Mesothelial cell of epicardium (in vitro differentiated cells): ENCODE measurements around the gene VPS18. TPM values are rescaled to one million over a fixed set of nuclear protein-coding genes. Genes with fewer than 3 reads are reported as not detected.
A peak's percentile ranks its signal among the peaks of the same experiment; 100 is the strongest.

ENCODE experiments used
- DNase-seq, 2 experiments: peaks; one replicate each; pipeline ENCODE4 v3.0.0; 2021; ENCODE audit warnings: low spot score in 2 of 2; ENCODE audit not compliant: unreplicated experiment in 2 of 2
- H3K27ac Mint-ChIP-seq: 2 replicates; pipeline ENCODE4 v1.8.0; 2021; ENCODE audit warnings: mixed read lengths
- H3K27me3 Mint-ChIP-seq: 2 replicates; pipeline ENCODE4 v1.8.0; 2021; ENCODE audit warnings: low read depth, mixed read lengths
- H3K36me3 Mint-ChIP-seq: 2 replicates; pipeline ENCODE4 v1.8.0; 2021; ENCODE audit warnings: mixed read lengths
- H3K4me1 Mint-ChIP-seq: 2 replicates; pipeline ENCODE4 v1.8.0; 2021; ENCODE audit warnings: mixed read lengths
- H3K4me3 Mint-ChIP-seq: 2 replicates; pipeline ENCODE4 v1.8.0; 2021; ENCODE audit warnings: mild to moderate bottlenecking, moderate library complexity, mixed read lengths
- H3K9me3 Mint-ChIP-seq: 2 replicates; pipeline ENCODE4 v1.8.0; 2021; ENCODE audit warnings: mixed read lengths
- CTCF ChIP-seq: fragments of 200-600 bp; sonication (generic); IDR thresholded peaks from one replicate; pipeline ENCODE4 v1.5.0; 2021; ENCODE audit warnings: antibody characterized with exemption; ENCODE audit not compliant: unreplicated experiment
- total RNA-seq: library from RNA; stranded (reverse); gene quantifications from 3 replicates; pipeline ENCODE4 v1.2.1, GENCODE V29; 2021

VPS18 gene
- total RNA-seq, 1 donor from 2014 or later = 30.1 TPM

- H3K27me3 Mint-ChIP-seq = peaks cover 92% of the 10 kb centered on the region
- H3K27ac Mint-ChIP-seq = no peak overlapping the region
- peak overlapping the region; percentile 15 for H3K4me3 Mint-ChIP-seq
- H3K9me3 Mint-ChIP-seq = no peaks in the 10 kb centered on the region
- H3K4me1 Mint-ChIP-seq = peaks cover 38% of the 10 kb centered on the region
- no peaks in the 10 kb centered on the region for H3K36me3 Mint-ChIP-seq
- TF ChIP-seq CTCF = no peak
- DNase-seq = no peak
Observed at GRCh38 chr15:40925495-40925862, 31.2 kb downstream of the VPS18 start.

DNA sequence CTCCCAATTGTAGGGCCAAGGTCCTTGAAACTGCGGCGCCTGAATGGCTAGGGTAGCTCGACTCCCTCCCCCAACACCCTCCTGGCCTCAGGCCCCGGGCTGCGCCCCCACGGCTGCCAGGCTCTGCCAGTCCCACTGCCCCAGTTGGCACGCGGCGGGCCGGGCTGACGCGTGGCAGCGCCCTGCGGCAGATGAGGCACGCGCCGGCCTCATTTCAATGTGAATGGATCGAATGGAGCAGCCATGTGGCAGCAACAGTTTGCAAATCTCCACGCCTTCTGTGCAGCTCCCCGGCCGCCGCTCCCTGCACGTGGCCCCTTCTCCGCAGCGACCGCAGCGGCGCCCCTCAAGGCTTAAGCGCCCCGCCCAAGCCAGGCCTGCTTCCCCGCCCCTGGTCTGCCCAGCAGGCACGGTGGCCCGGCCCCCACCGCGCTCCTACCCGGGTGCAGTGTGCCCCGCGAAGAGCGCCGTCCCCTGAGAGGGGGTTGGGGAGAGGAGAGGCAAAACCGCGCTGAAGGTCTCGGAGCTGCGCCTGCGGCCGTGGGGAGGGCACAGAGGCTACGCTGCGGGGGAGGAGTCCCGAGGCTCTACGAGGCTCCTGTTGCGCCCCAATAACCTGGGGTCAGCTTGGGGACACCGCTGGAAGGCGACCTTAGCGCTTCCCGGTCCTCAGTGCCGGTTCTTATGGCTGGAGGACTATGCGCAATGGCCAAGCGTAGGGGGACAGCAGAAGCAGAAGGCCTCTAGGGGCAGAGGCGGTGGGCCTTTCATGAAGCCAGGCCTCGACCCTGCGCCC lies 31.8 kb downstream of the VPS18 start:
- H3K27me3 Mint-ChIP-seq = peaks cover 92% of the 10 kb centered on the region
- peak in 1 of 2 experiments; percentile 54 for DNase-seq

GRCh38 chr15:40926659-40927494 lies 32.6 kb downstream of the VPS18 start:
- no peak for TF ChIP-seq CTCF
- H3K9me3 Mint-ChIP-seq = no peaks in the 10 kb centered on the region
- H3K4me3 Mint-ChIP-seq = peak overlapping the region; percentile 41
- peaks cover 45% of the 10 kb centered on the region for H3K4me1 Mint-ChIP-seq
- H3K36me3 Mint-ChIP-seq = no peaks in the 10 kb centered on the region
- H3K27me3 Mint-ChIP-seq = peaks cover 98% of the 10 kb centered on the region
- H3K27ac Mint-ChIP-seq = no peak overlapping the region
- DNase-seq = no peak

More for the DNA sequence above, 31.8 kb downstream of the VPS18 start:
- Mint-ChIP-seq H3K9me3 (no peaks in the 10 kb centered on the region), H3K4me1 (peaks cover 43% of the 10 kb centered on the region), H3K27ac (no peak overlapping the region), H3K36me3 (no peaks in the 10 kb centered on the region), H3K4me3 (peak overlapping the region; percentile 15)
- no peak for TF ChIP-seq CTCF

DNA sequence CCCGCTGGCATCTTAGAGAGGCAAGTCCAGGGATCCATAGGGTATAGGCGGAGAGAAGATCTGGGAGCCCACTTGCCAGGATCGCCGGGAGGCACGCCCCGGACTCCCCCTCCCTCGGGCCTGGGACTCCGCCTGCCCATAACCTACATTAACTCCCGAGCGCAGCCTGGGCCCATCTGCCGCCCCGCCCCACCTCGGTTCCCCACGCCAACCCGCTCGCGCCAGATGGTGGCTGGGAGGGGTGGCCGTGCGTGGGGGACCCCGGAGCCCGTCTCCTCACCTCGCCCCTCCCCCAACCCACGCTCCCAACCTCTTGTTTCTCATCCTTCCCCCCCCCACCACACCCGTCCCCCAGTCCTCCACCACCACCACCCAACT lies 33.2 kb downstream of the VPS18 start:
- no peak for DNase-seq
- H3K36me3 Mint-ChIP-seq = no peaks in the 10 kb centered on the region
- H3K27me3 Mint-ChIP-seq = peaks cover 98% of the 10 kb centered on the region
- H3K4me3 Mint-ChIP-seq = peak overlapping the region; percentile 41
- H3K4me1 Mint-ChIP-seq = peaks cover 45% of the 10 kb centered on the region
- no peaks in the 10 kb centered on the region for H3K9me3 Mint-ChIP-seq
- TF ChIP-seq CTCF = no peak
- H3K27ac Mint-ChIP-seq = no peak overlapping the region

DNA sequence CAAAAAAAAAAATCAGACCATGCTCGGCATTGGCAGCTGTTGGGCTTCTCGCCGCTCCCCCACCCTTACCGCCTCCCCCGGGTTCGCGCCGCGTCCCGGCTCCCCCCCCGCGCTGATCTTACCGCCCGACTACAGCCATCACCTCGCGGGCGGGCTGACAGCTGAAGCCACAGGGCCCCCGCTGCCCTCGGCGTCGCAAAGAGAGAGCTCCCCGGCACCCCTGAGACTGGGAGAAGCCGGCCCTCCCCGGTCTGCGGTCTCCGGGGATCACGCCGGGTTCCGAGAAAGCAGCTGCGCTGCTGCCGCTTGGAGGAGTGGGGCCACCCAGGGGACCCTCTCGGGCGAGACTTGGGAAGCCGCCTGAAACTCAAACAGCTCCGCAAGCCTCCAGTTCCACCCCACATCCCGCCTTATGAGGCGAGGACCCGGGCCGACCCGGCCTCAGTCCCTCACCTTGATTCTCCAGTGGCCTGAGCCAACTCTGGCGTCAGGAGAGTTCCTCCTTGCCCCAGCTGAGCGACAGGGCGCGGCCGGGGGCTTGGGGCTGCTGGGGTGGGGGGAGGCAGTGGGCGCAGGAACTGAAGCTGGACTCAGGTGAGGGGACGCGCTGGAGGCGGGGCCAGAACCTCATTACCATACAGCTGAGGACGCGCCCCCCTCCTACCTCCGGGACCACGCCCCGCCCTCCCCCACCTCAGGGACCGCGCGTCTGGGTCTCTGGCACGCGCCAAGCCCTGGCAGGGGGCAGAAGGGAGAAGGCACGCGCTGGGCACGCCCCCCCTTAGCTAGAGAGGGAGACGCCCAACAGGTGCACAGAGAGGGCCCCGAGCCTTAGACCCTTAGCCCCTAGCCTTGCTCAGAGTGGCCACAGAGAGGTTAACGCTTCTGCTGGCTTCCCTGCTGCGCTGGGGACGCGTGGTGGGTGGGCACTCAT lies 33.9 kb downstream of the VPS18 start:
- peak in 1 of 2 experiments; percentile 48 for DNase-seq
- peaks cover 45% of the 10 kb centered on the region for H3K4me1 Mint-ChIP-seq

More for the DNA sequence above, 33.9 kb downstream of the VPS18 start:
- H3K9me3 Mint-ChIP-seq = no peaks in the 10 kb centered on the region
- no peak overlapping the region for H3K27ac Mint-ChIP-seq
- H3K27me3 Mint-ChIP-seq = peaks cover 96% of the 10 kb centered on the region
- no peak for TF ChIP-seq CTCF
- no peaks in the 10 kb centered on the region for H3K36me3 Mint-ChIP-seq
- H3K4me3 Mint-ChIP-seq = peak overlapping the region; percentile 64
